GM18870 (cell line): ENCODE data around the gene SEH1L.

Experiments used
- ATAC-seq: cut with Tn5 transposase; IDR thresholded peaks from one replicate; pipeline ENCODE4 v1.9.1; 2021; ENCODE audit warnings: moderate library complexity; ENCODE audit not compliant: unreplicated experiment

SEH1L gene

DNA sequence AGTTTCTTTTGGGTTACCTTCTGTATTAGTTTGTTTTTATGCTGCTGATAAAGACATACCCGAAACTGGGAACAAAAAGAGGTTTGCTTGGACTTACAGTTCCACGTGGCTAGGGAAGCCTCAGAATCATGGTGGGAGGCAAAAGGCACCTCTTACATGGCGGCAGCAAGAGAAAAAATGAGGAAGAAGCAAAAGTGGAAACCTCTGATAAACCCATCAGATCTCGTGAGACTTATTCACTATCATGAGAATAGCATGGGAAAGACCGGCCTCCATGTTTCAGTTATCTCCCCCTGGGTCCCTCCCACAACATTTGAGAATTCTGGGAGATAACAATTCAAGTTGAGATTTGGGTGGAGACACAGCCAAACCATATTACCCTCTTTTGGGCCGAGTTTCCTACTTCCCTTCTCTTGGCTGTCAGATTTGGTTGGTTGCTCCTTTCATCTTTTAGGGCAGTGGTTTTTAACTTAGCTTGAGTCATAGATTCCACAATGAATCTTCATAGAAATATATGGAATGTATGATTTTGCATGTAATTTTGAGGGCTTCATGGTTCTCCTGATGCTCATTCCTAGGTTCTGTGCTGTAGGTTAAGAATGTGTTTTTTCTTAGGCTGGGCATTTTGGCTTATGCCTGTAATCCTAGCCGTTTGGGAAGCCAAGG lies 87.6 kb downstream of the SEH1L start:
- no peak for ATAC-seq

DNA sequence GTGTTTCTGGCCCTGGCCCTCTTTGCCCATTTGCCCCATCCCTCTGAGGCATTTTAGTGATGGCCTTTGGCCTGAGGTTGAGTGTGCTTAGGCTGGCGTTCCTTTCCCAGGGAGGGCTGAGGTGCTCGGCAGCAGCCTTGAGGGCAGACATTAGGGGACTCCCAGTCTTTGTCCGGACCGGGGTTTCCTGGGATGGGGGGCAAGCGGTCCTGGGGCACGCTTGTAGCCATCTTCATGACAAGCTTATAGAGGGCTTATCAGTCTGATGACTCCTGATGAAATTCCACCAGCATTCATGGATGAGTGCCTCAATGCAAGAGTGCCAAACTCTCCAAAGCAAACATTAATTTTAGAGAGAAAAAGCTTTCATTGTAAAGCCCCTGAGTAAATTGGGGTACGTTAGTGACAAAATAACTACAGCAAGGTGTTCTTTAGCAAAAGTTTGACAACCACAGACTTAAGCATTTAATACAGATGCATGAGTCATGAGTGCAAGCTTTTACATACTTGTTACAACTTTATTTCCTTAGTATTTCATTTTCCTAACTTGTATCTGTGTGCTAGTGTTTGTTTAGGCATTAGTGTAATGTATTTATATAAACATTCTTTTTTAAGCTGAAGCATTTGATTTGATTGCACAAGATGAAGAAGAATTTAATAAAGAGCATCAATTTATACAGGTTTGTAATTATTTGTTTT lies 89.0 kb downstream of the SEH1L start:
- no peak for ATAC-seq
